SU-DHL-6 (cell line): ENCODE data around the gene DKC1.
"Not testable (repeated sequence)": the region's sequence is repeated elsewhere in the genome, so short reads cannot be mapped to it uniquely, and the experiment has no call there.

Source experiments
- EZH2phosphoT487 ChIP-seq: fragments of 200-600 bp; sonication (generic), shearing (Covaris generic); conservative IDR thresholded peaks from 2 replicates; pipeline ENCODE4 v1.6.1; 2018; ENCODE audit warnings: mild to moderate bottlenecking, antibody characterized with exemption, low read length, moderate library complexity, mixed read lengths
- TF ChIP-seq, protein P1 (sequence below): fragments of 200-600 bp; sonication (generic); IDR thresholded peaks from one replicate; pipeline ENCODE4 v1.5.1; 2017; ENCODE audit warnings: antibody characterized with exemption, mild to moderate bottlenecking, low read length, moderate library complexity; ENCODE audit not compliant: insufficient read depth, poor library complexity, severe bottlenecking

DNA sequence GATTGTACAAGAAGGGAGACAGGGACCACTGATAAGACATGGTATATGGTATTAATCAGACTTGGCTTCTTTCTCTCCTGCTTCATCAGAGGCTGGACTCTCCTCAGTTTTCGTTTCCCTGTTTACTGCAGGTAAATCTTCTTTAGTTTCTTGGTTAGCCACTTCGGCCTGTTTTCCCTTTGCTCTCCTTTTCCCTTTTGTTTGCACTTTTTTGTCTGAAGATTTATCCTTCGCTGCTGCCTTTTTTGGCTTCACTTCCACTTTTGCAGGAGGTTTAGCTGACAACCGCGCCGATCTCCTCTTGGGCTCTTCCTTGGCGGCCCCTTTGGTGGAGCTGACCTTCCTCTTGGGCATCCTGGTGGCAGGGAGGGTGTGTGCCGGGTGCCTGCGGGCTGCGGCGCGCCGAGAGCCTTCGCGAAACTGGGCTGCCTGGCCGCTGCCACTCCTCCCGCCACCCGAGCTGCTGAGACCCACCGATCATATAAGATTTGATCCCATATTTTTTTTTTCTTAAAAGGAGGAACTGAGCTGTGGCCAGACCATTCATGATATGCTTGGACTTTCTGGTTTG, 54.5 kb downstream of the DKC1 start:
- TF ChIP-seq, protein P1, sequence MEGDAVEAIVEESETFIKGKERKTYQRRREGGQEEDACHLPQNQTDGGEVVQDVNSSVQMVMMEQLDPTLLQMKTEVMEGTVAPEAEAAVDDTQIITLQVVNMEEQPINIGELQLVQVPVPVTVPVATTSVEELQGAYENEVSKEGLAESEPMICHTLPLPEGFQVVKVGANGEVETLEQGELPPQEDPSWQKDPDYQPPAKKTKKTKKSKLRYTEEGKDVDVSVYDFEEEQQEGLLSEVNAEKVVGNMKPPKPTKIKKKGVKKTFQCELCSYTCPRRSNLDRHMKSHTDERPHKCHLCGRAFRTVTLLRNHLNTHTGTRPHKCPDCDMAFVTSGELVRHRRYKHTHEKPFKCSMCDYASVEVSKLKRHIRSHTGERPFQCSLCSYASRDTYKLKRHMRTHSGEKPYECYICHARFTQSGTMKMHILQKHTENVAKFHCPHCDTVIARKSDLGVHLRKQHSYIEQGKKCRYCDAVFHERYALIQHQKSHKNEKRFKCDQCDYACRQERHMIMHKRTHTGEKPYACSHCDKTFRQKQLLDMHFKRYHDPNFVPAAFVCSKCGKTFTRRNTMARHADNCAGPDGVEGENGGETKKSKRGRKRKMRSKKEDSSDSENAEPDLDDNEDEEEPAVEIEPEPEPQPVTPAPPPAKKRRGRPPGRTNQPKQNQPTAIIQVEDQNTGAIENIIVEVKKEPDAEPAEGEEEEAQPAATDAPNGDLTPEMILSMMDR = not testable (repeated sequence)
- TF ChIP-seq EZH2phosphoT487 = not testable (repeated sequence)
